NCI-H524 treated with DMSO at 0.1 percent for 48 hours (cell line): ENCODE measurements around the gene SBNO2.

Experiments
- DNase-seq: peaks from one replicate; lab custom pipeline; 2025; lab: John Stamatoyannopoulos, UW

Gene SBNO2, protein sequence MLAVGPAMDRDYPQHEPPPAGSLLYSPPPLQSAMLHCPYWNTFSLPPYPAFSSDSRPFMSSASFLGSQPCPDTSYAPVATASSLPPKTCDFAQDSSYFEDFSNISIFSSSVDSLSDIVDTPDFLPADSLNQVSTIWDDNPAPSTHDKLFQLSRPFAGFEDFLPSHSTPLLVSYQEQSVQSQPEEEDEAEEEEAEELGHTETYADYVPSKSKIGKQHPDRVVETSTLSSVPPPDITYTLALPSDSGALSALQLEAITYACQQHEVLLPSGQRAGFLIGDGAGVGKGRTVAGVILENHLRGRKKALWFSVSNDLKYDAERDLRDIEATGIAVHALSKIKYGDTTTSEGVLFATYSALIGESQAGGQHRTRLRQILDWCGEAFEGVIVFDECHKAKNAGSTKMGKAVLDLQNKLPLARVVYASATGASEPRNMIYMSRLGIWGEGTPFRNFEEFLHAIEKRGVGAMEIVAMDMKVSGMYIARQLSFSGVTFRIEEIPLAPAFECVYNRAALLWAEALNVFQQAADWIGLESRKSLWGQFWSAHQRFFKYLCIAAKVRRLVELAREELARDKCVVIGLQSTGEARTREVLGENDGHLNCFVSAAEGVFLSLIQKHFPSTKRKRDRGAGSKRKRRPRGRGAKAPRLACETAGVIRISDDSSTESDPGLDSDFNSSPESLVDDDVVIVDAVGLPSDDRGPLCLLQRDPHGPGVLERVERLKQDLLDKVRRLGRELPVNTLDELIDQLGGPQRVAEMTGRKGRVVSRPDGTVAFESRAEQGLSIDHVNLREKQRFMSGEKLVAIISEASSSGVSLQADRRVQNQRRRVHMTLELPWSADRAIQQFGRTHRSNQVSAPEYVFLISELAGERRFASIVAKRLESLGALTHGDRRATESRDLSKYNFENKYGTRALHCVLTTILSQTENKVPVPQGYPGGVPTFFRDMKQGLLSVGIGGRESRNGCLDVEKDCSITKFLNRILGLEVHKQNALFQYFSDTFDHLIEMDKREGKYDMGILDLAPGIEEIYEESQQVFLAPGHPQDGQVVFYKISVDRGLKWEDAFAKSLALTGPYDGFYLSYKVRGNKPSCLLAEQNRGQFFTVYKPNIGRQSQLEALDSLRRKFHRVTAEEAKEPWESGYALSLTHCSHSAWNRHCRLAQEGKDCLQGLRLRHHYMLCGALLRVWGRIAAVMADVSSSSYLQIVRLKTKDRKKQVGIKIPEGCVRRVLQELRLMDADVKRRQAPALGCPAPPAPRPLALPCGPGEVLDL (N-terminal part only)

GRCh38 chr19:1173845-1174809 is at the start of gene SBNO2:
Gene SBNO2, minus strand, starts transcription at chr19:1174268. Its CDS starts 19,992 bp downstream, at chr19:1154276.
- DNase-seq = peak; percentile 30

DNA sequence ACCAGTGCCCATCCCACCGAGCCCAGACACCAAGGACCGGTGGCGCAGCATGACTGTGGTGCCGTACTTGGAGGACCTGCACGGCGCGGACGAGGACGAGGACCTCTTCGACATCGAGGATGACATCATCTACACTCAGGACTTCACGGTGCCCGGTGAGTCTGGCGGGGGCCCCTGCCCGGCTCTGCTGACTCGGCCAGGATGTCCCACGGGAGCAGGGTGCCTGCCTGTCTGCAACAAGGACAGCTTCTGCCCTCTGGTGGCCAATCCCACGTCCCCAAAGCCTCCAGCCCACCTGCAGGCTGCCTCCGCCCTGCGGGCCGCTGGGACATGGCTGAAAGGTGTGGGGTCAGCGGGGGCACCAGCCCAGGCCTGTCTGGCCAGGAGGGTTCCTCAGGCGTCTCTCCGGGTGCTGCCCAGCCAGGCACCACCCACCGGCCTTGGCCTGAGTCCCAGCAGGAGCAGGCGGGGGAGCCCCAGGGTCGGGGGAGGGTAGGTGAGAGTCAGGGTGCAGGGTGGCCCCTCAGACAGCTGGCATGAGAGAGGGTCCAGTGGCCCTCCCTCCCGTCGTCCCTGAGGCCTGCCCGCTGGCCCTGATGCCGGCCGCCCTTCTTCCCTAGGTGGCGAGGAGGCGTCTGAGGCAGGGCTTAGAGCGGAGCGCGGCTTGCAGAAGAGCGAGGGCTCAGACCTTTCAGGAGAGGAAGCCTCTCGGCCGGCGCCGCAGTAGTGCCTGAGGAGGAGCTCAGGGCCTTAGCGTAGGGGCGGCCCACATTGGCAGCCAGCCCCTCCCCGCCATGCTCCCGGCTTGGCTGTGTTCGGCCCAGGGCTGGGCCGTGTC is 49.2 kb upstream of the SBNO2 start:
- no peak for DNase-seq

DNA sequence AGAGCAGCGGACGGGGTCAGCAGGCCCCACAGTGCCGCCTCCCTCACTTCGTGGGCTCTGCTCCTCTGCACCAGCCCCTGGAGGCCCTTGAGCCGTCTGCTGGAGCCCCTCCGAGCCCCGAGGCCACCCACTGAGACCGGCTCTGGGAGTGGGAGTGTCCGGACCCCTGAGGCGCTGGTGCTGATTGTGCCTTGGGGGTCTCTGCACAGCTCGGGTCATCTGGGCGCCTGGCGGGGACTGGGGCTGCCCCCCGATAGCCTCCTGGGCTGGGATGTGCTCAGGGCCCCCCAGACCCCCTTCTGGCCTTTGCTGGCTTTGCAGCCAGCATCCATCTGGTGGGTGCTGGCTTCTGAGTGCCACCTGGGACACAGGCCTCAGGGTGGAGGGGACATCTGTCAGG is 48.3 kb upstream of the SBNO2 start:
- DNase-seq = no peak

DNA sequence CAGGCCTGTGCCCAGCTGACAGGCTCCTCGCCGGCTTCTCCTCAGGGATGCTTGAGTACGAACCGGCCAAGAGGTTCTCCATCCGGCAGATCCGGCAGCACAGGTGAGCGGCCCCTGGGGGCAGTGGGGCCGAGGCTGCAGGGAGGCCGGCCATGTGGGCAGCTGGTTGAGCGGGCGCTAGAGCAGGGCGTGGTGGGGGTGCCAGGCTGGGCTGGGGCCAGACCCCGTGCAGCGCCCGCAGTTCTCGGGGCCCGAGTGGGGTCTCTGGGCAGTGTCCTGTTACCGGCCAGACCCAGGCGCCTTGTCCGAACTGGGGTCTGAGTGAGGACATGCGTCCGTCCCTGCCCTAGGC is 47.8 kb upstream of the SBNO2 start:
- no peak for DNase-seq

- DNase-seq = no peak
Observed at GRCh38 chr19:1220976-1221903, 47.2 kb upstream of the SBNO2 start.

DNA sequence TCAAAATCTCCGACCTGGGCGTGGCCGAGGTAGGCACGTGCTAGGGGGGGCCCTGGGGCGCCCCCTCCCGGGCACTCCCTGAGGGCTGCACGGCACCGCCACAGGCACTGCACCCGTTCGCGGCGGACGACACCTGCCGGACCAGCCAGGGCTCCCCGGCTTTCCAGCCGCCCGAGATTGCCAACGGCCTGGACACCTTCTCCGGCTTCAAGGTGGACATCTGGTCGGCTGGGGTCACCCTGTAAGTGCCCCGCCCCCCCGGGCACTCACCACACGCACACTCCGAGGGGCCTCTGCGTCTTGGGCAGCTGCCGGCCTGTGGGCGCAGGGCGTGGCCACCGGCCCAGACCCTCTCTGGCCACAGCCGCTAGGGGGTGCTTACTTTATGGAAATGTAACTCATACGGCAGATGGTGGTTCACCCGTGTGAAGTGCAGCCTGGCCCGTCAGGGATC is 46.4 kb upstream of the SBNO2 start:
- DNase-seq = peak; percentile 39

DNA sequence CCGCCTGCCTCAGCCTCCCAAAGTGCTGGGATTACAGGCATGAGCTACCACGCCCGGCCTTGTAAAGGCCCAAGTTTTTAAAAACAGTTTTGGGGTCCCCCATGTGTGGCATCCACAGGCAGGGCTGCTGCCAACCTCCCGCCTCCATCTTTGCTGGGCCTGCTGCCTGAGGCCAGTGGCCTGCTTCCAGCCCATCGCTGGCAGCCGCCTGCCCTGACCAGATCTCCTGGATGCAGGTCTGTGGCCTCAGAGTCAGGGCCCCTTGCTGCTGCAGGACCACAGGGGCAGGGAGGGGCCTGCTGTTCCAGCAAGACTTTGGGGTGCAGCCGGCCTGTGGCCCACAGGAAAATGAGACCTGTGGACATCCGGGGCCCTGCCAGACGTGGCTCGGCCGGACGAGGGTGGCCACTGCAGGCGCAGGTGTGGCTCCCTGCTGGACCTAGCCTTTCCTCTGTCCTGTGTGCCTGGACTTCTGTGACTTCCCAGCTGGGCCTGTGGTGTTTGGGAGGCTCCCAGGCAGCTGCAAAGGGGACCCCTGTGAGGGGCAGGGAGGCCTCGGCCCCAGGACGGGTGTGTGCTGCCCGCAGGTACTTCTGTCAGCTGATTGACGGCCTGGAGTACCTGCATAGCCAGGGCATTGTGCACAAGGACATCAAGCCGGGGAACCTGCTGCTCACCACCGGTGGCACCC is 45.9 kb upstream of the SBNO2 start:
- DNase-seq = no peak

DNA sequence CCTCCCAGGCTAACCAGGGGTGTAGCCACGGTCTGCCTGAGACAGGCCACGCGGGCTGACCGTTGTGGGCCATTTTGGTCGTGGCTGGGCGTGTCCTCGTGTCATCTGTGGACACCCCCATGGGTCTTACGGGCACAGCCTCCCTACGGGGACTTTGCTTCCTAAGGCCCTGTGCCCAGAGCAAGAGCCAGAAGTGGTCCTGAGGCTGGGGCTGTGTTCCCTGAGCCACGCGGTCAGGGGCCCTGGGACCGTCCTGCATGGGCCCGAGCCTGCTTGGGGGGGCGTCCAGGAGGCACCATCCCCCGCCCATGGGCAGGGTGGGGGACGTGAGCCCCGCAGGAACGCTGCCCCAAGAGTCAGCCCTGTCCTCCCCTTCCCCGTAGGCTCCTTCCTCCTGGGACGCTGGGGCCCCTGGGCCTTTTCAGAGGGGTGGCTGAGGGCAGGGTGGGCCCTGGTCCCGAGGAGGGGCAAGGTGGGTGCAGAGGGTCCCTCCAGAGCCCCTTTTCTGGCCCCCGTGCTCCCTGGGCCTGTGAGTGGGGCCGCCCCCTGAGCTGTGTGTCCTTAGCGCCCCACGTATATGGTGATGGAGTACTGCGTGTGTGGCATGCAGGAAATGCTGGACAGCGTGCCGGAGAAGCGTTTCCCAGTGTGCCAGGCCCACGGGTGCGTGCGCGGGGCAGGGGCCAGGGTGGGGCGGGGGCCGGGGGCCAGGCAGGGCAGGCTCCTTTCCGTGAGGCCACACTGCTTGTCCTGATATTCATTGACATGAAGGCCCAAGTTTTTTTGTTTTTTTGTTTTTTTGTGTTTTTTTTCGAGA is 44.9 kb upstream of the SBNO2 start:
- DNase-seq = no peak

DNA sequence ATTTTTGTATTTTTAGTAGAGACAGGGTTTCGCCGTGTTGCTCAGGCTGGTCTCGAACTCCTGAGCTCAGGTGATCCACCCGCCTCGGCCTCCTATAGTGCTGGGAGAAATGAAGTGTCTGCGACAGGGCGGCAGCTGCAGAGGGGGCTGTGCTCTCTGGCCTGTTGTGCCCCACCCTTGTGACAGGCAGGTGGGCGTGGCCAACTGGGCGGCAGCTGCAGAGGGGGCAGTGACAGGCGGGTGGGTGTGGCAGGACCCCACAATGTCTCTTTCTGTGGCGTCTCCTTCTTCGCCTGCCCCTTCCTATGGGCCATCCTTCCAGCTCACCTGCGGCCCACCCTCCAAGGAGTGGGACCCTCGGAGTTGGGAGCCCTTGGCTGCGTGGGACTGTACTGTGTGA is 43.3 kb upstream of the SBNO2 start:
- no peak for DNase-seq

DNA sequence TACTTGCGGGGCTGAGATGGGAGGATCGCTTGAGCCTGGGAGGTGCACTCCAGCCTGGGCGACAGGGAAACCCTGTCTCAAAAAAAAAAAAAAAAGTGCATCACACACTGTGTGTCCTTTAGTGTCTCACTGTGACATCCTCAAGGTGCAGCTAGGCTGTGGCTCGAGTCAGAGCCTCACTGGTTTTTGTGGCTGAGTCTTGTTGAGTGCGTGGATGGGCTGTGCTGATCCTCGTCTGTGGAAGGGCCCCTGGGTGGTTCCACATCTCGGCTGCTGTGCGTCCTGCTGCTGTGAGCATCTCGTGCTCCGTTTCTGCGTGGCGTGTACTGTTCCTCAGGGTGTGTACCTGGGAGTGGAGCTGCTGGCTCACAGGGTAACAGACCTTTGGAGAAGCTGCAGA is 42.7 kb upstream of the SBNO2 start:
- DNase-seq = no peak

GRCh38 chr19:1214862-1215731 is 41.0 kb upstream of the SBNO2 start:
- no peak for DNase-seq

DNA sequence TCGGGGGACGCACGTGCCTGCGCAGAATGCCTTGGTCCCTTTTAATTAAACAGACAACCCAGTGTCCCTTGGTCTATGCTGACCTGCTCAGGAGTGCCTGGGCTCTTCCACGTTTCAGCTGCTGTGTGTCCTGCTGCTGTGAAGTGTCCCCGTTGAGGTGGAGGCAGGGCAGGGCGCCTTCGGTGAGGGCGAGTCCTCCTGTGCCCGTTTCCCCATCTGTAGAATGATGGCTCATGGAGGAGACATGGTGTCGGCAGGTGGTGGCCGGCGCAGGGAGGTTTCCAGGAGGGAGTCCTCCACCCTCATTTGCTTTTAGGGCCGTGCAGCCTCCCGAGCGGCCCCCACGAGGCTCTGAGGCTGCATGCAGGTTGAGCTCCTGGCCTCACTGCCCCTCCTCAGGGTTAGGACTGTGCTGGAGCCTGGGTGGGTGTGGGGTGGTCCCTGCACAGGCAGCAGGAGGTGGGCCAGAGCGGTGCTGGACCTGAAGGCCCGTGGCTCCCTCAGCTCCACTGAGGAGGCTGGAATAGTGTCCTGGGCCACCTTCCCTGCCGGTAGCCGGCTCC is 40.3 kb upstream of the SBNO2 start:
- DNase-seq = no peak

DNA sequence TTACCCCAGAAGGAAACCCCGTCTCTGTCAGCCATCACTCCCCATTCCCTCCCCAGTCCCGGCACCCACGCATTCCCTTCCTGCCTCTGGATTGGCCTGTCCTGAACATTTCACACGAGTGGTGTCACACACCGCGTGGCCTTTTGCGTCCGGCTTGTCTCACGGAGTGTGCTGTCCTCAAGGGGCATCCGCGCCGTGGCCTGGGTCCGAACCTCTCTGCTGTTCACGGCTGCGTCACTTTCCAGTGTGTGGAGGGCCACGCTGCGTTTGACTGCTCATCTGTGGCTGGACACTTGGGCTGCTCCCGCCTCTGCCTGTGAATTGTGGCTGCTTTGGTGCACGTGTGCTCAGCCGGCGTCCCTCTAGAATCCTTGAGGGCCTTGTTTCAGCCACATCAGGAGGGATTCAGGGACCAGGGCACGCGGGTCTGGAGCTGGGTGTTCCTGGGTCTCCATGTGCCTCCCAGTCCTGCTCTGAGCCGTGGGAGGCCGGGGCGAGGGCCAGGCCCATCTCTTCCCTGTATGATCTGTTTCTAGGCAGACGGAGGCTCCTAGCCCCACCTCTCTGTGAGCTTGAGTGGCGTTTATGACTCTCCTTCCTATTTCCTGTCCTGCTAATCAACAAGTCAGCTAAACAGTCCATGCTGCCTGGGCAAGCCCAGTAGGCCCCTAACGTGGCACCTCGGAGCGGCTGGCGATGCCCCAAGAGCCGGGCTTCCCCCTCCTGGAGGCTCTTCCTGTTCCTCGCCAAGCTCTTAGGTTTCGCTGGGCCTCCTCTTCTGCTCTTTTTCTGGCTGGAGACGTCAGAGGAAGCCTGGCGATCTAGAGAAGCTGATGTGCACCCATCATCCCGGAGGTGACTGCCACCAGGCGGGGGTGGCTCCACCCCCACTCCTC is 39.6 kb upstream of the SBNO2 start:
- DNase-seq = no peak

GRCh38 chr19:1211494-1212234 is 37.6 kb upstream of the SBNO2 start:
- DNase-seq = no peak

DNA sequence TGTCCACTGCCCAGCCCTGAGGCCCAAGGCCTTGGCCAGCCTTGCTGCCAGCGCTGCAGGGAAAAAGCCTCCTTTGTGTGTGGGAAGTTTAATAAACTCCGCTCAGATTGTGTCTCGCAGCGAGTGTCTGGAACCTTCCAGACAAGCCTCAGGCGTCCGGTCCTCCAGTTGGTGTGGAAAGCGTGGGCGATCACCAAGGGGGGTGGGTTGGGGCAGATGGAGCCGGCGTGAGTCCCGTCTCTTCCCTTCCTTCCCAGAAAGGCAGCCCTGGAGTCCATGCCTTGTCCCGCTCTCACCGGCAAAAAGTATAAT is 36.1 kb upstream of the SBNO2 start:
- DNase-seq = no peak
